Activated gamma-delta T cell (primary cell): ENCODE results near the gene PIP5K1C.
"Not testable (repeated sequence)": the region's sequence is repeated elsewhere in the genome, so short reads cannot be mapped to it uniquely, and the experiment has no call there.

Source experiments
- DNase-seq: peaks from one replicate; lab custom pipeline; 2025; lab: John Stamatoyannopoulos, UW

Gene PIP5K1C

GRCh38 chr19:3644351-3645066 is 55.8 kb downstream of the PIP5K1C start:
- DNase-seq = no peak

GRCh38 chr19:3643674-3644313 is 56.5 kb downstream of the PIP5K1C start:
- DNase-seq = no peak

GRCh38 chr19:3642987-3643673 is 57.1 kb downstream of the PIP5K1C start:
- DNase-seq = no peak

- no peak for DNase-seq
Measured at GRCh38 chr19:3642296-3642695, 58.0 kb downstream of the PIP5K1C start.

- no peak for DNase-seq
Measured at GRCh38 chr19:3641515-3642269, 58.6 kb downstream of the PIP5K1C start.

GRCh38 chr19:3639479-3639878 is 60.8 kb downstream of the PIP5K1C start:
- no peak for DNase-seq

- no peak for DNase-seq
Measured at GRCh38 chr19:3638208-3639193, 61.8 kb downstream of the PIP5K1C start.

GRCh38 chr19:3637621-3638020 is 62.6 kb downstream of the PIP5K1C start:
- DNase-seq = no peak

- DNase-seq = no peak
Measured at GRCh38 chr19:3636962-3637361, 63.3 kb downstream of the PIP5K1C start.

- no peak for DNase-seq
Measured at GRCh38 chr19:3636506-3636905, 63.8 kb downstream of the PIP5K1C start.

- DNase-seq = no peak
Measured at GRCh38 chr19:3634496-3635045, 65.7 kb downstream of the PIP5K1C start.

GRCh38 chr19:3633559-3633988 is 66.7 kb downstream of the PIP5K1C start:
- DNase-seq = no peak

- DNase-seq = no peak
Measured at GRCh38 chr19:3632739-3633558, 67.3 kb downstream of the PIP5K1C start.

- DNase-seq = no peak
Measured at GRCh38 chr19:3632098-3632497, 68.2 kb downstream of the PIP5K1C start.

GRCh38 chr19:3631053-3631861 is 69.0 kb downstream of the PIP5K1C start:
- DNase-seq = no peak

- DNase-seq = not testable (repeated sequence)
Measured at GRCh38 chr19:3628766-3629165, 71.5 kb downstream of the PIP5K1C start.

- DNase-seq = no peak
Measured at GRCh38 chr19:3627351-3627723, 72.9 kb downstream of the PIP5K1C start.

- DNase-seq = peak; percentile 87
Measured at GRCh38 chr19:3626473-3627350, 73.6 kb downstream of the PIP5K1C start, which contains the start of gene CACTIN. TSS of gene CACTIN (minus strand) at chr19:3626790. CDS start at chr19:3626762, 28 bp downstream.
